AG20443 (cell line): ENCODE measurements around the gene ASF1A.
"Not testable (repeated sequence)": the region's sequence is repeated elsewhere in the genome, so short reads cannot be mapped to it uniquely, and the experiment has no call there.

ENCODE experiments used
- DNase-seq: peaks from one replicate; pipeline ENCODE4 v3.0.0; 2012; ENCODE audit warnings: low spot score, mixed read lengths

Gene ASF1A

DNA sequence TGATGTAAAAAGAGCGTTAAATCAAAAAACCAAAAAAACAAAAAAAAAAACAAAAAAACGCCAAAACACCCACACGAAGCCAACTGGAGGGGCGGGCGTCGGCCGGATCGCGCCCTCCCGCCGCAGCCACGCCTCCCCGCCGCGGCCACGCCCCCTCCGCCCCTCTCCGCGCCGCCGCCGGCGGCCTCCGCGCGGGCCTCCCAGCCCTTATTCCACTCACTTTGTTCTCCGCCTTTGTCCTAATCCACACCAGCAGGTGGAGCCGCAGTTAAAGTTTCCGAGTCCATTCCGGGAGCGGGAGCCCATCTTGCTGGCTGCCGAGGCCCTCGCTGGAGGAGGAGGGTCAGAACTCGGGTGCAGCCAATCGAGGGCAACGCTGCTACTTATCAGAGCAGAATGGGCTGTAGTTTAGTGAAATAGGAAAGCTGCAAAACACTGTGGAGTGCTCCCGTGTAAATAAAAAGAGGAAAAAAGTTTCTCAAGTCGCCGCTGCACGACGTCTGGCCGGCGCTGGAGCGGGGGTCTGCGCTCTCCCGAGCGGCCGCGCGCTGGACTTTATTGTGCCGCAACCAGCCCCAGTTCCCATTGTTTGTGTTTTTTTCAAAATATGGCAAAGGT is at the start of gene ASF1A:
Gene ASF1A, plus strand, starts transcription at position 346 of the 618 bp plus-strand sequence. Its CDS starts 262 bp downstream, at position 608.
- DNase-seq, result peak; percentile 96

DNA sequence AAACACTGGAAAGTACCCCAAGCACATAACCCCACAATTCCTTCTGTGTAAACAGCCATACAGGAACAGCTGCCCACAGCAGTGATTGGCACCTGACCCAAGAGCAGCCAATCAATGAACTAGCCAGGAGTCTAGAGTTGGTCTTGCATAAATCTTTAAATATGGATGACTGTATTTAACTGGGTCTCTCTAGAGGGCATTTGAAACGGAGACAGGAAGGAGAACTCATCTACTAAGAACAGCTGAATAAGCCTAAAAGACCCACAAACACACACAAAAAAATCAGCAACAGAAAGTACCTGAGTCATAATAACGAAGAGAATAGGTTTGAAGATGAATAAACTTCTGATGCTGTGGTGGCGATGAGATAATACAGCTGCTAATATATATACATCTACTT is 49.0 kb upstream of the ASF1A start:
- DNase-seq, result no peak

DNA sequence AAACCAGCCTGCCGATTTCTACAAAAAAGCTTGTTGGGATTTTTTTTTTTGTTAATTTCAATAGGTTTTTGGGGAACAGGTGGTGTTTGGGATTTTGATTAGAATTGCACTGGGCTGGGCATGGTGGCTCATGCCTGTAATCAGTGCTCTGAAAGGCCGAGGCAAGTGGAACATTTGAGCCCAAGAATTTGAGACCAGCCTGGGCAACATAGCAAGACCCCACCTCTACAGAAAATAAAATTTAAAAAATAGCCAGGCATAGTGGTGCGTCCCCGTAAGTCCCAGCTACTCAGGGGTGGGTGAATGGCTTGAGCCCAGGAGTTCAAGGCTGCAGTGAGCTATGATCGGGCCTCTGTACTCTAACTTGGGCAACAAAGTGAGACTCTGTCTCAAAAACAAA is 40.5 kb upstream of the ASF1A start:
- no peak for DNase-seq

DNA sequence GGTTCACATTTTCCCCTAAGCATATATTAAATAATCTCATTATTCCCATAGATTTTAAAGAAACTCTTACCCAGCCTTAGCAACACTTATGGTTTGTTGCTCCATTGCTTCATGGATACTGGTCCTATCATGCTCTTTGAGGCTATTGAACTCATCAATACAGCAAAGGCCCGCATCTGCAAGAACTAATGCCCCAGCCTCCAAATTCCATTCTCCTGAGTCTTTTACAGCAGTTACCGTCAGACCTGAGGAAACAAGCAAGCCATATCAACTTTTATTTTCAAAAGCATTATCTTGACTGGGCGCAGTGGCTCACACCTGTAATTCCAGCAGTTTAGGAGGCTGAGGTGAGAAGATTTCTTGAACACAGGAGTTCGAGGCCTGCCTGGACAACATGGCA is 37.7 kb upstream of the ASF1A start:
- no peak for DNase-seq

- no peak for DNase-seq
Measured at GRCh38 chr6:118859517-118860064, 34.4 kb upstream of the ASF1A start.

DNA sequence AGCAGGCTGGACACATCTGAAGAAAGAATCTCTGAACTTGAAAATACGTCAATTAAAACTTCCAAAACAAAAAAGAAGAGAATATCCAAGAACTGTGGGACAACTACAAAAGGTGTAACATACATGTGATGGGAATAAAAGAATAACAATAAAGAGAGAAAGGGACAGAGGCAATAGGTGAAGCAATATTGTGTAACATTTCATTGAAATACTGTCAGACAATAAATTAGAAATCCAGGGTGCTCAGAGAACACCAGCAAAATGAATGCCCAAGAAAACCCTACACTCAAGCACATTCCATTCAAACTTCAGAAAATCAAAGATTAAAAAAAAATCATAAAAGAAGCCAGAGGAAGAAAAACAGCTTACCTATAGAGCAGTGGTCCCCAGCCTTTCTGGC is 33.6 kb upstream of the ASF1A start:
- no peak for DNase-seq

DNA sequence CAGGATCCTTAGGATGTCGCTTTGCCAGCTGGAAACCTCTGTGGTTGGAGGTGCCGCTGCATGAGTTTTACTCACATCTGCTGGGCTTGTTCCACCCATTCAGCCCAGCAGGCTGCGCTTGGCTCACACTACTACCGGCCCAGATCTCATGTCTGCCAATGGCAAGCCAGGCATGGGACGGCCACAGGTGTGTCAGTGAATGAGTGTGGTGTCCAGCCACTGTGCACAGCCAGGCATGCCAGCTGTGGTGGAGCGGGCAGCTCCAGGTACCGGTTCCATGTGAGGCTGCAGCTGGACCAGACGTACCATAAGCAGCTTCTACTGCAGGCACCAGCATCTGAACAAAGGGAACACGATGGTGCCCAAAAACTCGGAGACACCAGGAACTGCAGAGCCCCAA is 33.1 kb upstream of the ASF1A start:
- no peak for DNase-seq

DNA sequence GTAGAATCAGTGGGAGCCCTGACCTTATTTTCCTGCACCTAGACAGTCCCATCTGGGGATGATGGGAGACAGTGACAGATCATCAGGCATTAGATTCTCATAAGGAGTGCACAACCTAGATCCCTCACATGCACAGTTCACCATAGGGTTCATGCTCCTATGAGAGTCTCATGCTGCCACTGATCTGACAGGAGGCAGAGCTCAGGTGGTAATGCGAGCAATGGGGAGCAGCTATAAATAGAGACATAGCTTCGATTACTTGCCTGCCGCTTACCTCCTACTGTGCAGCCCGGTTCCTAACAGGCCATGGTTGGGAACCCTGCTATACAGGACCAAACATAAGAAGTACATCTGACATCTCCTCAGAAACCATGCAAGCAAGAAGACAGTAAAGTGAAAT is 31.5 kb upstream of the ASF1A start:
- no peak for DNase-seq

- no peak for DNase-seq
Measured at GRCh38 chr6:118864341-118865099, 29.4 kb upstream of the ASF1A start.

DNA sequence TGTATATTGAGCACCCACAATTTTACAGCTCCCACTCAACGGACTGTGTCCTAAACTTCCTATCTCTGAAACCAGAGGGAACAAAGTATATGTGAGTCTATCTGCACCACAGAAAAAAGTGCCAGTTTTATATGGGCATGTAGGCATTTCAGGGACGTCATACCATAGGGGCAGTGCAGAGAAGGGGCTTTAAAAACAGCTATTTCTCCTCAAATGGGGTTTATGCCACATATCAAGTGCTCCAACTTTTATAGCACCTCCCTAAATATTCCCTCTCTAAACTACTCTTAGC is 28.9 kb upstream of the ASF1A start:
- DNase-seq, result no peak

DNA sequence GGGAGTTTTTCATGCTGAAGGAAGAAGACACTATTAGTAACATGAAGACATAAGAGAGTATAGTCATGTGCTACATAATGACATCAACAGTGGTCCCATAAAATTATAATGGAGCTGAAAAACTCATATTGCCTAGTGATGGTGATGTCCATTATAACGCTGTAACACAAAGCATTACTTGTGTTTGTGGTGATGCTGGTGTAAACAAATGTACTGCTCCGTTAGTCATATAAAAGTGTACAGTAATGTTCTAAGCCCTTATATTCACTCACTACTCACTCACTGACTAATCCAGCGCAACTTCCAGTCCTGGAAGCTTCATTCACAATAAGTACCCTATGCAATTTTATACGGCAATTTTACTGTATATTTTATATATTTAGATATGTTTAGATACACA is 26.8 kb upstream of the ASF1A start:
- no peak for DNase-seq

DNA sequence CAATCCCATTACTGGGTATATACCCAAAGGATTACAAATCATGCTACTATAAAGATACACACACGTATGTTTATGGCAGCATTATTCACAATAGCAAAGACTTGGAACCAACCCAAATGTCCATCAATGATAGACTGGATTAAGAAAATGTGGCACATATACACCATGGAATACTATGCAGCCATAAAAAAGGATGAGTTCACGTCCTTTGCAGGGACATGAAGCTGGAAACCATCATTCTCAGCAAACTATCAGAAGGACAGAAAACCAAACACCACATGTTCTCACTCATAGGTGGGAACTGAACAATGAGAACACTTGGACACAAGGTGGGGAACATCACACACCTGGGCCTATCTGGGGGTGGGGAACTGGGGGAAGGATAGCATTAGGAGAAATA is 25.1 kb upstream of the ASF1A start:
- DNase-seq, result not testable (repeated sequence)

DNA sequence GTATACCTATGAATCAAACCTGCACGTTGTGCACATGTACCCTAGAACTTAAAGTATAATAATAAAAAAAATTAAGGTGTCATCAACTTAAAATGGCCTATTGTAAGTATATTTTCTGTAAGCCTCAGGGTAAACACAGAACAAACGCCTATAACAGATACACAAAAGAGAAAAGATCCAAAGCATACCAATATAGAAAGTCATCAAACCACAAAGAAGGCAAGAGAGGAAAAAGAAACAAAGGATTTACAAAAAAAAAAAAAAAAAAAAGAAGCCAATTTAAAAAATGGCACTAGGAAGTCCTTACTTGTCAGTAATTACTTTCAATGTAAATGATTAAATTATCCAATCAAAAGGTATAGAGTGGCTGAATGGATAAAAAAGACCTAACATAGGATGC is 24.6 kb upstream of the ASF1A start:
- DNase-seq, result peak; percentile 30

DNA sequence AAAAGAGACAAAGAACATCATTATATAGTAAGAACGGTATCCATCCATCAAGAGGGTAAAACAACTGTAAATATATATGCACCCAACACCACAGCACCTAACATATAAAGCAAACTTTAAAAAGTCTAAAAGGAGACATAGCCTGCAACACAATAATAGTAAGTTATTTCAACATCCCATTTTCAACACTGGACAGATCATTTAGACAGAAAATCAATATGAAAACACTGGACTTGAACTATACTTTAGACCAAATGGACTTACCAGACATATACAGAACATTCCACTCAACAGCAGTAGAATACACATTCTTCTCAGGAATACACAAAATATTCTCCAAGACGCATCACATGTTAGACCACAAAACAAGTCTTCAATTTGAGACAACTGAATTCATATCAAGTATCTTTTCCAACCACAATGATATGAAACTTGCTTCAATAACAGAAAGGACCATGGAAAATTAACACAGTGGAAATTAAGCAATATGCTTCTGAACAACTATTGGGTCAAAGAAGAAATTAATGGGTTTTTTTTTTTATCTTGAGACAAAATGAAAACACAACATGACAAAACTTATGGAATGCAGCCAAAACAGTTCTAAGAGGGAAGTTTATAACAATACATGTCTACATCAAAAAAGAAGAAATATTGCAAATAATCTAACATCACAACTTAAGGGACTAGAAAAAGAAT is 23.9 kb upstream of the ASF1A start:
- no peak for DNase-seq

DNA sequence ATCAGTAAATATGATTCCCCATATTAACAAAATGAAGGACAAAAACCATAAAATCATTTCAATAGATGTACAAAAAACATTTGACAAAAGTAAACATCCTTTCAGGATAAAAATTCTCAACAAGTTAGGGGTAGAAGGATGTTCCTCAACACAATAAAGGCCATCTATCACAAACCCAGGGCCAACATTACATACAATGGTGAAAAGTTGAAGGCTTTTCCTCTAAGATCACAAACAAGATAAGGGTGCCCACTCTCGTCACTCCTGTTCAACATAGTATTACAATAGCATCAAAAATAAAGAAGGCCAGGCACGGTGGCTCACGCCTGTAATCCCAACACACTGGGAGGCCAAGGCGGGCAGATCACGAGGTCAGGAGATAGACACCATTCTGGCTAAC is 22.6 kb upstream of the ASF1A start:
- DNase-seq, result no peak

DNA sequence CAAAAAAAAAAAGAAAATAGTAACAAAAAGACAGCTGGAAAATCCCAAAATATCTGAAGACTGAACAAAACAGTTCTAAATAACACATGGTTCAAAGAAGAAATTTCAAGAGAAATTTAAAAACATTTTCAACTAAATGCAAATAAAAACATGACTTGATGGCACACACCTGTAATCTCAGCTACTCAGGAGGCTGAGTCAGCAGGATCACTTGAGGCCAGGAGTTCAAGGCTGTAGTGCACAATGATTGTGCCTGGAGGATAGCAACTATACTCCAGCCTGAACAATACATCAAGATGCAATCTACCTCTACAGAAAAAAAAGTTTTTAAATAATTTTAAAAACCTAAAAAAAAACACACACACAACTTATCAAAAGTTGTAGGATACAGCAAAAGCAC is 21.6 kb upstream of the ASF1A start:
- no peak for DNase-seq

DNA sequence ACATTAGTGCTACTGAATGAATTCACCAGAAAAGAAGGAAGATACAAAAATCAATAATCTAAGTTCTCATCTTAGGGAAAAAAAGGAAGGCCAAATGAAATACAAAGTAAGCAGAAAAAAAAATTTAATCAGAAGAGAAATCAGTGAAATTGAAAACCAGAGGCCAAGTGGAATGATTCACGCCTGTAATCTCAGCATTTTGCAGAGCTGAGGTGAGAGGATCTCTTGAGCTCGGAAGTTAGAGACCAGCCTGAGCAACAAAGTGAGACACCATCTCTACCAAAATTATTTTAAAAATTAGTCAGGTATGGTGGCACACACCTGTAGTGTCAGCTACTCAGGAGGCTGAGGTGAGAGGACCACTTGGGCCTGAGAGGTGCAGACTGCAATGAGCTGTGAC is 21.2 kb upstream of the ASF1A start:
- DNase-seq, result no peak

- no peak for DNase-seq
Measured at GRCh38 chr6:118873239-118873638, 20.7 kb upstream of the ASF1A start.

- no peak for DNase-seq
Measured at GRCh38 chr6:118875672-118876071, 18.3 kb upstream of the ASF1A start.

GRCh38 chr6:118876198-118876597 is 17.8 kb upstream of the ASF1A start:
- DNase-seq, result no peak

DNA sequence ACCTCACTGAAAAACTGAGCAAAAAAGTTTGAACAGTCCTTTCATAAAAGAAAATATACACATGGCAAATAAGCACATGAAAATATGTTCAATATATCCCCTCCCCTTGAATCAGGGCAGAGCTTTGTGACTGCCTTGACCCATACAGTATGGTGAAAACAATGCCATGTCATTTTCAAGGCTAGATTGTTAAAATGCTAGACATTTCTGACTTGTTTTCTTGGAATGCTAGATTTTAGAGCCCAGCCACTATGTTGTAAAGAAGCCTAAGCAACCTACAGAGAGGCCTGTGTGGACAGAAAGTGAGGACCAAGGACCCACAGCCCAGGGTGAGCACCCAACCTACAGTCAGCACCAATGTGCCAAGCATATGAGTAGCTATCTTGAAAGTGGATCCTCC is 17.1 kb upstream of the ASF1A start:
- DNase-seq, result no peak

DNA sequence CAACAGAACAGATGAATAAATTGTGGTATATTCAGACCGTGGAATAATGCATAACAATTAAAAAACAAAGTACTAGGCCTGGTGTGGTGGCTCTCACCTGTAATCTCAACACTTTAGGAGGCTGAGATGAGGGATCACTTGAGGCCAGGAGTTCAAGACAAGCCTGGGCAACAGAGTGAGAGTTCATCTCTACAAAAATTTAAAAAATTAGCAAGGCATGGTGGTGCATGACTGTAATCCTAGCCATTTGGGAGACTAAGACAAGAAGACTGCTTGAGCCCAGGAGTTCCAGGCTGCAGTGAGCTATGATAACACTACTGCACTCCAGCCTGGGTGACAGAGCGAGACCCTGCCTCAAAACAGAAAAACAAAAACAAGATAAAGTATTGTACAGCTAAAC is 16.1 kb upstream of the ASF1A start:
- no peak for DNase-seq
